Measurements from ENCODE around the gene PSMB10.
A peak's percentile ranks its signal among the peaks of the same experiment; 100 is the strongest.
"Not testable (repeated sequence)": the region's sequence is repeated elsewhere in the genome, so short reads cannot be mapped to it uniquely, and the experiment has no call there.

PSMB10 gene

GRCh38 chr16:67936124-67936879 is at the start of gene PSMB10:
TSS of gene PSMB10 (minus strand) at chr16:67936850. CDS start at chr16:67936749, 101 bp downstream.
- peak; percentile 57 to 91 for DNase-seq

- no peak for DNase-seq
These were observed 45.5 kb upstream of the PSMB10 start for GRCh38 chr16:67982011-67982696.

- DNase-seq, result no peak
These were observed 43.5 kb upstream of the PSMB10 start, which contains the start of gene DPEP3 for GRCh38 chr16:67979955-67980678. TSS of gene DPEP3 (minus strand) at chr16:67980499. CDS start at chr16:67980380, 119 bp downstream.

GRCh38 chr16:67977469-67978227 is 41.0 kb upstream of the PSMB10 start:
- no peak for DNase-seq

GRCh38 chr16:67977005-67977404 is 40.4 kb upstream of the PSMB10 start:
- DNase-seq, result no peak

DNA sequence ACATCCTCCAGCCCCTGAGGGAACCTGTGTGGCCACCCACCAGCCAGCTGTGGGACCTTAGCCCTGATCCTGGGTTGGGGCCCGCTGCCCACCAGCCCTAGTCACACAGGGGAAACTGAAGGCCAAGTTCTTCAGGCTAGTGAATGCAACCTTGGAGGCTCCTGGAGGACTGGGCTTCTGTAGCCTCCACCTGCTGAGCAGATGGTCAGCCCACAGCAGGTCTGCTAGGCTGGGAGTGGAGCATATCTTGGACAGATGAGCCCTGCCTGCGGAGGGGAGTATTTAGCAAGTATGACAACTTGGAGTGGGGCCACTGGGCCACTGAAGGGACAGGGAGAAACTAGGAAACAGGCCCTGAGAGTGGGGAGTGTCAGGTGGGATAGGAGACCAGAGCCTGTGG is 39.6 kb upstream of the PSMB10 start:
- no peak for DNase-seq

GRCh38 chr16:67975321-67976105 is 38.9 kb upstream of the PSMB10 start:
- no peak for DNase-seq

- not testable (repeated sequence) for DNase-seq
These were observed 35.6 kb upstream of the PSMB10 start for GRCh38 chr16:67972285-67972684.

GRCh38 chr16:67971111-67971510 is 34.5 kb upstream of the PSMB10 start:
- no peak for DNase-seq

DNA sequence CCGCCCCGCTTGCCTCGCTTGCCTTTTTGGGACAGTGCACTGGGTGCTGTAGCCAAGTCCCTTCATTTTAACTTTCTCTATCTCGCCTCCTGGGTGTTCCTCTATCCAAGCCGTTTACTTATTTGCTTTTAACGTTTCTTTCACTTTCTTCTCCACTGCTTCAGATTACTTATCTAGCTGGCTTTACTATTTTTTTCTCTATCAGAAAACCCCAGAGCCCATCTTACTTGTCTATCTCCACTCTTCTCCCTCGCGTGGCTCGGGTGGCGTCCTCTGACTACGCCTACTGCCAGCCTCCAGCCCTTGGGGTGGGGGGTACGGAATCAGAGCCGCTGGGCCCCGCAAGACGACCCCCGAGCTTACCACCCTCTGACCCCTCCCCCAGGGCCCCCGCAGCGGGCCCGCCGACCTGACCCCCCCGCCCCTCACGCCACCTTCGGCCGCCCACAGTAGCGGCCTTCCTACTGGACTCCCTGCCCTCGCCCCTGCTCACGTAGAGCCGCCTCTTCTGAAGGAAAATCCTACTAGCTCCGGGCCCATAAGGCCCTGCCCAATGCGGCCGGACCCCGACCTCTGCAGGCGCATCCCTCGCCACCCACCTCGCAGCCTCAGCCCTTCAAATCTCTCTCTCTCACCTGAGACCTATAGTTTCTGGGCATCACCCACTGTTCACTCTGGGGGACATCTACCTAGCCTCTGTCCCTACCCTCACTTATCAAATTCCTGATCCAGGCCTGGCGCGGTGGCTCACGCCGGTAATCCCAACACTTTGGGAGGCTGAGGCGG is 32.8 kb upstream of the PSMB10 start:
- peak in 1 of 2 experiments; percentile 50 for DNase-seq

DNA sequence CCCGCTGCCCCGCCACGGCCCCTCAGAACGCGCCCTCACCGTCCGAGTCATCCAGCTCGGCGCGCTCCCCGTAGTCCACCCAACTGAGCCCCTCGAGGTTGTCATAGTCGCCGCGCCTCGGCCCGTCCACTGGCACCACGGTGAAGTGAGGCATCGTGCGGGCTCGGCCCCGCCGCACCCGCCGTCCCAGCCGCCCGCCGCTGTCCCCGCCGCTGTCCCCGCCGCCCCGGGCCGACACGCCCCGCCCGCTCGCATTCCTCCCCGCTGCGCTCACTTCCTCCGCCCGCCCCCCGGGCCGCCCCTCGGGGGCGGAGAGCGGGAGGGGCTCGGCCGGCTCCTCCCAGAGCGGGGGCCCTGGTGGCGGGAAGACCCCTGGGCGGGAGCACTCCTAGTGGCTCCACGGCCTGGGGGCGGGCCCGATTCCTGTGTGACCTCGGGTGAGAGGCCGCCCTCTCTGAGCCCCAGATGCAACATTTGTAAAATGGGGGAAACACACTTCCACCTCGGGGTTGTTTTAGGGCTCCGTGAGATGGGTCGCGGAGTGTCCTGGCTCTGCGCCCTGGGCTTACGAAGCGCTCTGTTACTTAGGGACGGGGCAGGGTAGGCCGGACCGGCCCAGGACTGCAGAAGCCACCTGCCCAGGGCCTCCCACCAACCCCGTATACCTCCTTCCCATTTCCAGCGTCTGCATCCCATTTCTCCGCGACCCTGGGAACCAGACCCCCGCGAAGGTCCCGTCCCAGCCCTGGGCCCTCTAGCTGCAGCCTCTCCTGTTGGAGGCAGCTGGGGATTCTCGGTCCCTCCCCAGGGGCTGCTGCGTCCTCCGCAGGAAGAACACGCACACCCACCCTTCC is 32.0 kb upstream of the PSMB10 start, which contains the start of gene SLC12A4:
Gene SLC12A4 (minus strand): TSS at position 238 of the 854 bp plus-strand sequence. CDS start 84 bp downstream, at position 154.
- DNase-seq, result peak; percentile 71 to 76

DNA sequence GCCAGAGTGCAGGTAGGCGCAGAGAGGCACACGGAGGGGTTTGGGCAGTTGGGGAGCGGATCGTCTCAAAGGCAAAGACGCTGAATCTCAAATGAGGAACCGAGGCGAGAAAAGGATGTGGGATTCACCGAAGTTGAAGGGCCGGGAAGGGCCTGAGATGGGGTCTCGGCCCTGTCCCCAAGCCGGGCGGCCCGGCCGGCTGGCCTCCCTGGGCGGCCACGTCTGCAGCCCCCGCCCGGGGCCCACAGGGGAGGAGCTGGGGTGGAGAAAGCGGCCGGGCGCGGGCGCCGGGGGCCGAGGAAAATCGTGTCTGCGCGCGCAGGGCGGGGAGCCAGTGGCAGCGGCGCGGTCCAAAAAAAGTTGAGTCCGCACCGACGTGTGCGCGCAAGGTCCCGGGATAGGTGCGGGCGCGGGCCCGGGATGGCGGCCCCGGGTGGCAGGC is 31.3 kb upstream of the PSMB10 start:
- DNase-seq, result peak; percentile 23 to 35

DNA sequence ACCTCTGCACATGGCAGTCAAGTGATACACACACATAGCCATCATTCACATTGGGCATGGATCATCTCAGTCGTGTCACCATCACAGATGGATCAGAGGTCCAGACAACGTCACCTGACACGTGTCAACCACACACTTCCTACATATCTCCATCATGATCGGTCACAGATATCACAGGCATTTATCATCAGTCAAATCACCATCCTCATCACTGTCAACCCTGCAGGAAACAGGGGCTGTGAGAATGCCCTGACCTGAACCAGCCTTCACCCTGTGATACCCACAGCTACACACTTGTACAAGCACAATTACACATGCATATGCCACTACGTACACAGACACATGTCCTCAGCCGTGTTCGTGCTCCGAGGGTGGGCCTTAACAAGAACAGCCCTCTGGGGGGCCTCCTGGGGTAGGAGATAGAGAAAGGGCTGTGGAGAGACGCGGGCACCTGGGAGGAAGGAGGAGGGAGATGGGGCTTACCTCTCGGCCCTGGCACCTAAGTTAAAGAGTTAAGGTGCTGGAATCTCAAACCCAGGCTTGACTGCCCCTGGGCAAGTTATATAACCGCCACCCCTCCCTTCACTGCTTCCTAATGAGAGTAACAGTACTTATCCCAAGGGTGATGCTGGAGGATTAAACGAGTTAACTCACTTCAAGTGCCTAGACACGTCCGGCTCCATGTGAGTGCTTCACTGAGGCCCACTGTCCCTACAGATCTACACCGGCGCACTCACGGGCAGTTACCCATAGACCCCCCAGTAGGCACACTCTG is 30.7 kb upstream of the PSMB10 start:
- no peak for DNase-seq

DNA sequence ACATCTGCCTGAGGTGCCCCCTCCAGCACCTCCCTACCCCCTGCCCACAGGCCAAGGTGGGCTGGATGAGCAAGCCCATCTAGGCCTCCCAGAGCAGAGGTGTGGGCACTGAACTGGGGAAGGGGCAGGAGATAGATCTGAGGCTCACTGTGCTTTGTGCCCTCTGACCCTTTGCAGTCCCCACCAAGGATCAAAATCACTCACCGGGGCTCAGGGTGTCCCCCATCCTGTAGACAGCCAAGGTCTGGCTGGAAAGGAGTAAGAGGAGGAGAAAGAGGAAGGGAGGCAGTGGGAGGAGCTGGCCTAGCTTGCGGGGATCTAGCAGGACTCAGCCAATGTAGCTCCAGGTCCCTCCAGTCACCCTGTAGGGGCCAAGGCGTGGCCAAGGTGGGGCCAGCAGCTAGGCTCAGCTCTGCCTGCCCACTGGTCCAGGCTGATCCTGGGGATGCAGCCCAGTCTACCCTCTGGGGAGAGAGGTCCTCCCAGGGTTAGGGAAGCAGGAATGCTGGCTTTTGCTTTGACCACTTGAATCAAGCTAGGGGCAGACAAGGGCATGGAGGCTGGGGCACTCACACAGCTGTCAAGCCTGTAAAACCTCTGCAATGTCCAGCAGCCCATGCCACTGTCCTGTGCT is 30.0 kb upstream of the PSMB10 start:
- peak; percentile 32 to 36 for DNase-seq

DNA sequence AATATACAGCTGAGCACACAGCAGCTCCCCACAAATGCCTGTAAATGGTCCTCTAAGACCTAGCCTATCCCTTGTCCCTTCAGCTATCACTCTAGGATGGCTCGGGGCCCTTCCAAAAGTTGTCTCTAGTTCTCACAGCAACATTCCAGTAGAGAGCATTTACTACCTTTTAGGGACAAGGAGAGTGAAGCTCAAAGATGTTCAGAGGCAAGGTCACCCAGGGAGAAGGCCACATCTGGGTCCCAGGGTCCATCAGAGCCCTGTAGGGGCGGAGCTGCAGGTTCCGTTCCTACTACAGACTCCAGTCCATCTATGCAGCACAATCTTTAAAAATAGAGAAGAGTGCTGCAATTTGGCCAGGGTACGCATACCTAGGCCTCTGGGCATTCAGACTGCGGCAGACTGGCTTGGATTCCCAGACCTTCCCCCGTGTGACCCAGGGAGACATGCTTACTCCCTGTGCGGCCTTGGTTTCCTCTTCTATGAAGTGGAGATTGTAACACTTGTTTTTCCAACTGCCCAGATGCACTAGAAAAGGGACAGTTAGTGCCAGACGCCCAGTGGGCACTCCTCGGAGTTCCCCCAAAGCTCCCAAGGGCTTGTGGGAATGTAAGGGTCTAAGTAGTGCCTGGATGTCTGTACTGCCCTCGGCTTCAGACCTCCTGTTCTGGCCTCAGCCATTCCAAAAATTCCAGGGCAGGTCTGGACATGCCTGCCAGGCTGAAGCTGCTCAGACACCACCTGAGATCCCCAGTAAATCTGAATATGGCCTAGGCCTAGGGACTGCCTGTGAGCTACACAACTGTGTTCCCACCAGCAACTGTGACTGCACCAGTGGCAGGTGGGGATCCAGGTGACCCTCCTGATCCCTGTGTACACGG is 29.3 kb upstream of the PSMB10 start:
- no peak for DNase-seq

DNA sequence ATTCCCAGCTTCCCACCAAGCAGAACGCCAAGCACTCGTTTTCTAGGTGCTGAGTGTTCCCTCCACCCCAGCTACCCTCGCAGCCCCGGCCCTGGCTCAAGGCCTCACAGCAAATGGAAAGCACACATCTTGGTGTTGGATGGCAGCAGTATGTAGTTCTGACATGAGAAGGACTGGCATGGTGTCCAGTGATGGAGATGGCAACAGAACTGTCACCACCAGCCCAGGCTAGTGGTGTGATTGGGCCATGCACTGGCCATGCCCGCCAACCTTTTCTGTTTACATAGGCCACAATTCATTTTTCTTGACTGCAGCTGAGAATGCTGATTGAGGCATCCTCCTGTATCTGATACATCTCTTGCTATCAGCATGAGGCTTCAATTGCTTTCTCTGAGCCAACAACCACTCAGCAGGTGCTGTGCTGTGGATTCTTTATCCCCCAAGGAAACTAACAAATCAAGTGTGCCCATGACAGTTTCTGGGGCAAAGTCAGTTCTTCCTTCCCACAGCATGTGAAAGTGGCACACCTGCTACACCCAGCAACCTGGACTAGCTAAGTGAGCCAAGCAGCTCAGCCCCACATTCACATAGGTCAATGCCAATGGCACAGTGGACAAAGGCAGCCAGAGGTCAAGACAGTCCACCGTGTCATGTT is 28.0 kb upstream of the PSMB10 start:
- no peak for DNase-seq

Measured in Kasumi-1 (cell line).